Mucosa of stomach (tissue), 1 donor: ENCODE measurements around the gene STOM.

Experiments
- H3K27me3 ChIP-seq: one replicate; pipeline ENCODE4 v1.7.0; 2013; ENCODE audit warnings: mild to moderate bottlenecking, low read length; ENCODE audit not compliant: control insufficient read depth, insufficient read depth
- H3K36me3 ChIP-seq: one replicate; pipeline ENCODE4 v1.7.0; 2013; ENCODE audit warnings: low read length; ENCODE audit not compliant: control insufficient read depth, insufficient read depth
- H3K4me1 ChIP-seq: one replicate; pipeline ENCODE4 v1.7.0; 2013; ENCODE audit warnings: mild to moderate bottlenecking, low read length; ENCODE audit not compliant: control insufficient read depth, insufficient read depth
- H3K4me3 ChIP-seq: one replicate; pipeline ENCODE4 v1.7.0; 2013; ENCODE audit warnings: low read length
- H3K9ac ChIP-seq: one replicate; pipeline ENCODE4 v1.7.0; 2013; ENCODE audit warnings: mild to moderate bottlenecking, low read length, moderate library complexity
- H3K9me3 ChIP-seq: one replicate; pipeline ENCODE4 v1.7.0; 2013; ENCODE audit warnings: mild to moderate bottlenecking, low read length, moderate library complexity; ENCODE audit not compliant: control insufficient read depth
- donor health status: Pancreatic carcinoma.

Gene STOM

GRCh38 chr9:121309833-121310425, 60.1 kb downstream of the STOM start:
- Histone ChIP-seq H3K27me3 (no peaks in the 10 kb centered on the region), H3K9me3 (no peaks in the 10 kb centered on the region), H3K4me1 (peaks cover 6% of the 10 kb centered on the region), H3K4me3 (no peak overlapping the region), H3K9ac (no peak overlapping the region), H3K36me3 (peaks cover 53% of the 10 kb centered on the region)

GRCh38 chr9:121309171-121309570, 60.9 kb downstream of the STOM start:
- no peak overlapping the region for H3K9ac ChIP-seq
- no peak overlapping the region for H3K4me3 ChIP-seq
- H3K4me1 ChIP-seq, result peaks cover 14% of the 10 kb centered on the region
- H3K9me3 ChIP-seq, result no peaks in the 10 kb centered on the region
- H3K27me3 ChIP-seq, result no peaks in the 10 kb centered on the region
- H3K36me3 ChIP-seq, result peaks cover 59% of the 10 kb centered on the region

GRCh38 chr9:121308765-121309164, 61.3 kb downstream of the STOM start:
- H3K9me3 ChIP-seq, result no peaks in the 10 kb centered on the region
- no peaks in the 10 kb centered on the region for H3K27me3 ChIP-seq
- no peak overlapping the region for H3K4me3 ChIP-seq
- H3K36me3 ChIP-seq, result peaks cover 59% of the 10 kb centered on the region
- peaks cover 18% of the 10 kb centered on the region for H3K4me1 ChIP-seq
- H3K9ac ChIP-seq, result no peak overlapping the region

GRCh38 chr9:121307976-121308375, 62.1 kb downstream of the STOM start:
- H3K4me3 ChIP-seq, result no peak overlapping the region
- no peaks in the 10 kb centered on the region for H3K9me3 ChIP-seq
- peaks cover 60% of the 10 kb centered on the region for H3K36me3 ChIP-seq
- peaks cover 26% of the 10 kb centered on the region for H3K4me1 ChIP-seq
- no peaks in the 10 kb centered on the region for H3K27me3 ChIP-seq
- H3K9ac ChIP-seq, result no peak overlapping the region

GRCh38 chr9:121305269-121305994, 64.6 kb downstream of the STOM start:
- H3K4me3 ChIP-seq, result no peak overlapping the region
- H3K36me3 ChIP-seq, result peaks cover 49% of the 10 kb centered on the region
- no peak overlapping the region for H3K9ac ChIP-seq
- H3K9me3 ChIP-seq, result no peaks in the 10 kb centered on the region
- H3K4me1 ChIP-seq, result peaks cover 47% of the 10 kb centered on the region
- H3K27me3 ChIP-seq, result no peaks in the 10 kb centered on the region

GRCh38 chr9:121304707-121305106, 65.3 kb downstream of the STOM start:
- no peak overlapping the region for H3K9ac ChIP-seq
- no peak overlapping the region for H3K4me3 ChIP-seq
- H3K27me3 ChIP-seq, result no peaks in the 10 kb centered on the region
- no peaks in the 10 kb centered on the region for H3K9me3 ChIP-seq
- H3K4me1 ChIP-seq, result peaks cover 51% of the 10 kb centered on the region
- peaks cover 49% of the 10 kb centered on the region for H3K36me3 ChIP-seq

- Histone ChIP-seq H3K4me1 (peaks cover 54% of the 10 kb centered on the region), H3K27me3 (no peaks in the 10 kb centered on the region), H3K9ac (no peak overlapping the region), H3K9me3 (no peaks in the 10 kb centered on the region), H3K4me3 (no peak overlapping the region), H3K36me3 (peaks cover 43% of the 10 kb centered on the region)
These were observed 66.3 kb downstream of the STOM start for GRCh38 chr9:121303456-121304451.

- Histone ChIP-seq H3K27me3 (no peaks in the 10 kb centered on the region), H3K9ac (no peak overlapping the region), H3K9me3 (no peaks in the 10 kb centered on the region), H3K4me1 (peaks cover 63% of the 10 kb centered on the region), H3K36me3 (peaks cover 36% of the 10 kb centered on the region), H3K4me3 (no peak overlapping the region)
These were observed 67.3 kb downstream of the STOM start for GRCh38 chr9:121302786-121303185.

- Histone ChIP-seq H3K27me3 (no peaks in the 10 kb centered on the region), H3K9me3 (no peaks in the 10 kb centered on the region), H3K4me1 (peaks cover 68% of the 10 kb centered on the region), H3K9ac (no peak overlapping the region), H3K4me3 (no peak overlapping the region), H3K36me3 (peaks cover 32% of the 10 kb centered on the region)
These were observed 67.7 kb downstream of the STOM start for GRCh38 chr9:121302341-121302740.

GRCh38 chr9:121301881-121302286, 68.2 kb downstream of the STOM start:
- no peak overlapping the region for H3K4me3 ChIP-seq
- peaks cover 70% of the 10 kb centered on the region for H3K4me1 ChIP-seq
- peaks cover 31% of the 10 kb centered on the region for H3K36me3 ChIP-seq
- H3K9me3 ChIP-seq, result no peaks in the 10 kb centered on the region
- H3K9ac ChIP-seq, result no peak overlapping the region
- H3K27me3 ChIP-seq, result no peaks in the 10 kb centered on the region

- peaks cover 39% of the 10 kb centered on the region for H3K36me3 ChIP-seq
- peak overlapping the region; percentile 73 for H3K9ac ChIP-seq
- no peaks in the 10 kb centered on the region for H3K9me3 ChIP-seq
- no peaks in the 10 kb centered on the region for H3K27me3 ChIP-seq
- H3K4me1 ChIP-seq, result peaks cover 84% of the 10 kb centered on the region
- H3K4me3 ChIP-seq, result no peak overlapping the region
These were observed 69.5 kb downstream of the STOM start for GRCh38 chr9:121300283-121301119.
